GM19455 (cell line): ENCODE measurements around the gene ANKRD60.

ENCODE experiments used
- ATAC-seq: cut with Tn5 transposase; IDR thresholded peaks from one replicate; pipeline ENCODE4 v1.9.1; 2021; ENCODE audit not compliant: unreplicated experiment

ANKRD60 gene

GRCh38 chr20:58167759-58168158, 60.7 kb downstream of the ANKRD60 start:
- ATAC-seq = no peak
